Uterus (tissue), 2 donors: ENCODE data around the gene UCP2.

Experiments
- CTCF ChIP-seq, 4 experiments: fragments of 200-600 bp in 2 of 4; fragments of 450-650 bp in 2 of 4; sonication (generic) in 2 of 4; IDR thresholded peaks; one replicate each; pipeline ENCODE4 v1.5.1; 2016 to 2019; ENCODE audit warnings: antibody characterized with exemption in 4 of 4, mild to moderate bottlenecking in 2 of 4, moderate library complexity in 1 of 4
- POLR2A ChIP-seq, 2 donors: fragments of 450-650 bp; IDR thresholded peaks; one replicate each; pipeline ENCODE4 v1.6.1; 2016; ENCODE audit warnings: antibody characterized with exemption in 2 of 2, mild to moderate bottlenecking in 1 of 2, moderate library complexity in 1 of 2

GRCh38 chr11:73931039-73931645 is 51.5 kb downstream of the UCP2 start:
- TF ChIP-seq CTCF (IDR thresholded peaks at IDR 0.05) = peak in 1 of 4 experiments; percentile 12
- no peak for TF ChIP-seq POLR2A (IDR thresholded peaks at IDR 0.05)
